ENCODE measurements around the gene HNF1A.

Gene HNF1A

GRCh38 chr12:120984351-120984898, 6.1 kb downstream of the HNF1A start:
- in situ Hi-C loops (cut with HindIII; ENCODE audit: low sequenced_read_pairs): loop anchor here (10.0 kb wide), 2 partner anchors 360 to 400 kb away; partner anchors contain the start of gene POP5

DNA sequence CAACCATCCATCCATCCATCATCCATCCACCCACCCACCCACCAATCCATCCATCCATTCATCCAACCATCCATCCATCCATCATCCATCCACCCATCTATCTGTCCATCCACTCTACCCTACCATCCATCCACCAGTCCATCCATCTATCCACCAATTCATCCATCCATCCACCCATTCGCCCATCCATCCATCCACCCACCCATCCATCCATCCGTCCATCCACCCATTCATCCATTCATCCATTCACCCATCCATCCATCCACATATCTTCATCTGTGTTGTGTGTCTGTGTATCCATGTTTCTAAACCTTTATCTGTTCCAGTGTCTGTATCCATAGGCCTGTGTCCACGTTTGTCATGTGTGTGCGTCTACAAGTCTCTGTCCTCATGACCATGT, 9.9 kb downstream of the HNF1A start:
- in situ Hi-C loops (cut with HindIII; ENCODE audit: low sequenced_read_pairs): loop anchor here (10.0 kb wide), 2 partner anchors 363 to 403 kb away; partner anchors contain the start of gene POP5

GRCh38 chr12:120988658-120989057, 10.3 kb downstream of the HNF1A start:
- in situ Hi-C loops (cut with HindIII; ENCODE audit: low sequenced_read_pairs): loop anchor here (10.0 kb wide), 2 partner anchors 364 to 404 kb away; partner anchors contain the start of gene POP5

DNA sequence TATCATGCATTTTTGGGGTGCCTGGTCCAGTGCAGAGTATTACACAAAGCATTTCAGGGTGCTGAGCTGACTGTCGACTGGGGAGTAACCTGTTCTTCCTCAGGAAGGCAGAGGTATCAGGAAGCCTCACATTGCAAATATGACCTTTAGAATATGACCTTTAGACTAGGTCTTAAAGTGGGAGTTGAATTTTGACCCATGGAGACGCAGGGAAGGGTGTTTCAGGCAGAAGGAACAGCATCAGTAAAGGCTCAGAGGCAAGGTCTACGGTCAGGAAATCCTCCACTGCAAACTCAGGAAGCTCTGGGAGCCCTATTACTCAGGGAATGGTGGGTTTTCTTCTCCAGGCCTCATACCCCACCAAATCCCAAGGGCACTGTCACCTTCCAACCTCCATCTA, 11.3 kb downstream of the HNF1A start:
- in situ Hi-C loops (cut with HindIII; ENCODE audit: low sequenced_read_pairs): loop anchor here (10.0 kb wide), 2 partner anchors 365 to 405 kb away; partner anchors contain the start of gene POP5

DNA sequence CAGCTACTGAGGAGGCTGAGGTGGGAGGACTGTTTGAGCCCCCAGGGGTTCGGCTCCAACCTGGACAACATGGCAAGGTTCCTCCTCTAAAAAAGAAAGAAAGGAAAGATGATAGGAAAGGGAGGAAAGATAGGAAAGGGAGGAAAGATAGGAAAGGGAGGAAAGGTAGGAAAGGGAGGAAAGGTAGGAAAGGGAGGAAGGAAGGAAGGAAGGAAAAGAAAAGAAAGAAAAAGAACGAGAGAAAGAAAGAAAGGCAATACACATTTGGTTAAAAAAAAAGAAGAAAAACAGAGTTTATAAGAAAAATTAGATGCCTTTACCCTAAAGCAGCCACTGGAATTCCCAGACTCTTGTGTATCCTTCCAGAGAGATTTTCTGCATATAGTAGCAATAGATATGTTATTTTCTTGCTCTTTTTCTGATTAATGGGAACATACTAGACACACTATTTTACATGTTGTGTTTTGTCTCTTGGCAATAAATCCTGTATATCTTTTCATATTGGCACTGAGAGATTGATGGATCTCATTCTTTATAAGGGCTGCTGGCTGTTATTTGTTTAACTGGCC, 12.2 kb downstream of the HNF1A start:
- in situ Hi-C loops (cut with HindIII; ENCODE audit: low sequenced_read_pairs): no loop called here

GRCh38 chr12:120991965-120992364, 13.6 kb downstream of the HNF1A start:
- in situ Hi-C loops (cut with HindIII; ENCODE audit: low sequenced_read_pairs): no loop called here

DNA sequence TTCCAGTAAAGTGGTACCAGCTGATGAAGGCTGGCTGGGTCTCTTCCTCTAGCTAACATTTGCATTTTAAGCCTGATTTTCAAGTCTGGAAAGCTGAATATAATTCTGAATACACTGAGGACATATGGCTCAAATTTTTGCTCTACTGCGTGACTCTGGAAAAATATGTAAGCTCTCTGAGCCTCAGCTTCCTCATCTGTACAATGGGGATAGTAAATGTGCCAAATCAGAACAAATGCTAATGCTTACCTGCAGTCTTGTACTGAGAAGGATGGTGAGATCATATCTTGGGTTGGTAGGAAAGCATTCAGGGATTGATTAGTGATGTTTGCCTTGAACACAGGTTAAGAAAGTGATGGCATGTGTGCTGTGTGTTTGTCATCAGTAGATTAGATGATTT, 14.6 kb downstream of the HNF1A start:
- in situ Hi-C loops (cut with HindIII; ENCODE audit: low sequenced_read_pairs): no loop called here

GRCh38 chr12:120993496-120993895, 15.2 kb downstream of the HNF1A start:
- in situ Hi-C loops (cut with HindIII; ENCODE audit: low sequenced_read_pairs): no loop called here

DNA sequence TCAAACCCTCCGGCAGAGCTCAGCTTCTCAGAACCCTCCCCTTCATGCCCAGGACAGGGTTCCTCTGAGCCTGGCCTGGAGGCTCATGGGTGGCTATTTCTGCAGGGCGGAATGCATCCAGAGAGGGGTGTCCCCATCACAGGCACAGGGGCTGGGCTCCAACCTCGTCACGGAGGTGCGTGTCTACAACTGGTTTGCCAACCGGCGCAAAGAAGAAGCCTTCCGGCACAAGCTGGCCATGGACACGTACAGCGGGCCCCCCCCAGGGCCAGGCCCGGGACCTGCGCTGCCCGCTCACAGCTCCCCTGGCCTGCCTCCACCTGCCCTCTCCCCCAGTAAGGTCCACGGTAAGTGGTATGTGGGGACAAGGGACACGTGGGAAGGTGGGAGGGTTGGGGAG, 15.7 kb downstream of the HNF1A start:
- in situ Hi-C loops (cut with HindIII; ENCODE audit: low sequenced_read_pairs): no loop called here

DNA sequence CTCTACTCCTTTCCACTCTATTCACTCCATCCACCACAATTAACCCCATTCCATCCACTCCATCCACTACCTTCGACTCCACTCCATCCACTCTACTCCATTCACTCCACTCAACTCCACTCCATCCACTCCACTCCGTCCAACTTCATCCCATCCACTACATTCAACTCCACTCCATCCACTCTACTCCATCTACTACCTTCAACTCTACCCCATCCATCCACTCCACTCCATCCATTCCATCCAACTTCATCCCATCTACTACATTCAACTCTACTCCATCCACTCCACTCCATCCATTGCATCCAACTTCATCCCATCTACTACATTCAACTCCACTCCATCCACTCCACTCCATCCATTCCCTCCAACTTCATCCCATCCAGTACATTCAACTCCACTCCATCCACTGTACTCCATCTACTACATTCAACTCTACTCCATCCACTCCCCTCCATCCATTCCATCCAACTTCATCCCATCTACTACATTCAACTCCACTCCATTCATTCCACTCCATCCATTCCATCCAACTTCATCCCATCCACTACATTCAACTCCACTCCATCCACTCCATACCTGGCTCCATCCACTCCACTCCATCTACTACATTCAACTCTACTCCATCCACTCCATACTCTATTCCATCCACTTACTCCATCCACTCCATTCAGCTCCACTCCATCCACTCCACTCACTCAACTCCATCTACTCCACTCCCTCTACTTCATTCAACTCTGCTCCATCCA, 16.4 kb downstream of the HNF1A start:
- in situ Hi-C loops (cut with HindIII; ENCODE audit: low sequenced_read_pairs): no loop called here

DNA sequence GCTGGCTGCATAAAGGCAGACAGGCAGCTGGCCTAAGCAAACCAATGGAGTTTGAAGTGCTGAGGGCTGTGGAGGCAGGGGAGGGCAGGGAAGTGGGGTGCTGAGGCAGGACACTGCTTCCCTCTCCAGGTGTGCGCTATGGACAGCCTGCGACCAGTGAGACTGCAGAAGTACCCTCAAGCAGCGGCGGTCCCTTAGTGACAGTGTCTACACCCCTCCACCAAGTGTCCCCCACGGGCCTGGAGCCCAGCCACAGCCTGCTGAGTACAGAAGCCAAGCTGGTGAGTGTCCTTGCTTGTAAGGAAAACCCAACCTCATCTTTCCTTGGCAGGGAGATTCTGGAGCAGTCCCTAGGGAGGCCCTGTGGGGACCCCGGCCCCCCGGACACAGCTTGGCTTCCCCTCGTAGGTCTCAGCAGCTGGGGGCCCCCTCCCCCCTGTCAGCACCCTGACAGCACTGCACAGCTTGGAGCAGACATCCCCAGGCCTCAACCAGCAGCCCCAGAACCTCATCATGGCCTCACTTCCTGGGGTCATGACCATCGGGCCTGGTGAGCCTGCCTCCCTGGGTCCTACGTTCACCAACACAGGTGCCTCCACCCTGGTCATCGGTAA, 17.9 kb downstream of the HNF1A start:
- in situ Hi-C loops (cut with HindIII; ENCODE audit: low sequenced_read_pairs): no loop called here

DNA sequence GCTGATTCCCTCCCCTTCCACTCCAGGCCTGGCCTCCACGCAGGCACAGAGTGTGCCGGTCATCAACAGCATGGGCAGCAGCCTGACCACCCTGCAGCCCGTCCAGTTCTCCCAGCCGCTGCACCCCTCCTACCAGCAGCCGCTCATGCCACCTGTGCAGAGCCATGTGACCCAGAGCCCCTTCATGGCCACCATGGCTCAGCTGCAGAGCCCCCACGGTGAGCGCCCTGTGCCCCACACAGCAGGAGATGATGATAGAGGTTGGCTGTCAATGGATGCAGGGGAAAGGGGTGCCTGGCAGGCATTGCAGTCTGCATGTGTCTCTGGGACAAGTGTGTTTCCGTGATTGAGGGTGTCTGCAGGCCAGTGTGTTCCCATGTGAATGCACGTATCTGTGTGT, 19.1 kb downstream of the HNF1A start:
- in situ Hi-C loops (cut with HindIII; ENCODE audit: low sequenced_read_pairs): no loop called here

- in situ Hi-C loops (cut with HindIII; ENCODE audit: low sequenced_read_pairs): no loop called here
Measured at GRCh38 chr12:120998435-120998834, 20.1 kb downstream of the HNF1A start.

DNA sequence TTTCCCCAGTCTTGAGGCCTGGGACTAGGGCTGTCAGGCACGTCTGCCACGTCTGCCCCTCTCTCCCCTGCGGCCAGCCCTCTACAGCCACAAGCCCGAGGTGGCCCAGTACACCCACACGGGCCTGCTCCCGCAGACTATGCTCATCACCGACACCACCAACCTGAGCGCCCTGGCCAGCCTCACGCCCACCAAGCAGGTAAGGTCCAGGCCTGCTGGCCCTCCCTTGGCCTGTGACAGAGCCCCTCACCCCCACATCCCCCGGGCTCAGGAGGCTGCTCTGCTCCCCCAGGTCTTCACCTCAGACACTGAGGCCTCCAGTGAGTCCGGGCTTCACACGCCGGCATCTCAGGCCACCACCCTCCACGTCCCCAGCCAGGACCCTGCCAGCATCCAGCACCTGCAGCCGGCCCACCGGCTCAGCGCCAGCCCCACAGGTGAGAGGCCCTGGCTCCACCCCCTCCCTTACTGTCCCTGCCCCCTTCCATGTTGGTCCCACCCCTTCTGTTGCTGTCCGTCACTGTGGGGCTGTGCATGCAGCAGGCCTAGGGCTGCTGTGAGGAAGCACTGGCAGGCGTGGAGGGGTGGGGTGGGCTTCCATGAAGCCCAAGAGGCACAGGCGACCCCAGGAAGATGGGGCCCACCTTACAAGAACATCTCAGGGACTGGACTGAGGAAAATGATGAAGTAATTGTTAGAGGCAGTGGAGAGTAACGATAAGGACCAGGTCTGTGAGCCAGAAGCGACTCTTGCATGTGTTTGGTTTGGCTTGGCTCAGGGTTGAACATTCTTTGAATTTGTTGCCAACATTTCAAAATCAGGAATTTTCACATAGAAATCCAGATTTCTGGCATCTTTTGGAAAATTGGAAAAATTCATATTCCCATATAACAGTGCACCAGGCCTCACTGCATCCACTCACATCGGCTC, 21.1 kb downstream of the HNF1A start:
- in situ Hi-C loops (cut with HindIII; ENCODE audit: low sequenced_read_pairs): loop anchor here (5.0 kb wide), 1 partner anchor 67 kb away; no protein-coding TSS in a partner anchor

- in situ Hi-C loops (cut with HindIII; ENCODE audit: low sequenced_read_pairs): loop anchor here (5.0 kb wide), 1 partner anchor 68 kb away; no protein-coding TSS in a partner anchor
Measured at GRCh38 chr12:121000530-121000929, 22.2 kb downstream of the HNF1A start.

DNA sequence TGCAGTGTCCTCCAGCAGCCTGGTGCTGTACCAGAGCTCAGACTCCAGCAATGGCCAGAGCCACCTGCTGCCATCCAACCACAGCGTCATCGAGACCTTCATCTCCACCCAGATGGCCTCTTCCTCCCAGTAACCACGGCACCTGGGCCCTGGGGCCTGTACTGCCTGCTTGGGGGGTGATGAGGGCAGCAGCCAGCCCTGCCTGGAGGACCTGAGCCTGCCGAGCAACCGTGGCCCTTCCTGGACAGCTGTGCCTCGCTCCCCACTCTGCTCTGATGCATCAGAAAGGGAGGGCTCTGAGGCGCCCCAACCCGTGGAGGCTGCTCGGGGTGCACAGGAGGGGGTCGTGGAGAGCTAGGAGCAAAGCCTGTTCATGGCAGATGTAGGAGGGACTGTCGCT, 22.7 kb downstream of the HNF1A start:
- in situ Hi-C loops (cut with HindIII; ENCODE audit: low sequenced_read_pairs): loop anchor here (5.0 kb wide), 1 partner anchor 69 kb away; no protein-coding TSS in a partner anchor

DNA sequence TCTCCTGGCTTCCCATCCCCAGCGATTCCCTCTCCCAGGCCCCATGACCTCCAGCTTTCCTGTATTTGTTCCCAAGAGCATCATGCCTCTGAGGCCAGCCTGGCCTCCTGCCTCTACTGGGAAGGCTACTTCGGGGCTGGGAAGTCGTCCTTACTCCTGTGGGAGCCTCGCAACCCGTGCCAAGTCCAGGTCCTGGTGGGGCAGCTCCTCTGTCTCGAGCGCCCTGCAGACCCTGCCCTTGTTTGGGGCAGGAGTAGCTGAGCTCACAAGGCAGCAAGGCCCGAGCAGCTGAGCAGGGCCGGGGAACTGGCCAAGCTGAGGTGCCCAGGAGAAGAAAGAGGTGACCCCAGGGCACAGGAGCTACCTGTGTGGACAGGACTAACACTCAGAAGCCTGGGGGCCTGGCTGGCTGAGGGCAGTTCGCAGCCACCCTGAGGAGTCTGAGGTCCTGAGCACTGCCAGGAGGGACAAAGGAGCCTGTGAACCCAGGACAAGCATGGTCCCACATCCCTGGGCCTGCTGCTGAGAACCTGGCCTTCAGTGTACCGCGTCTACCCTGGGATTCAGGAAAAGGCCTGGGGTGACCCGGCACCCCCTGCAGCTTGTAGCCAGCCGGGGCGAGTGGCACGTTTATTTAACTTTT, 23.6 kb downstream of the HNF1A start:
- in situ Hi-C loops (cut with HindIII; ENCODE audit: low sequenced_read_pairs): loop anchor here (5.0 kb wide), 1 partner anchor 70 kb away; no protein-coding TSS in a partner anchor

- in situ Hi-C loops (cut with HindIII; ENCODE audit: low sequenced_read_pairs): loop anchor here (5.0 kb wide), 1 partner anchor 71 kb away; no protein-coding TSS in a partner anchor
Measured at GRCh38 chr12:121003650-121004049, 25.3 kb downstream of the HNF1A start.

GRCh38 chr12:121004253-121004815, 26.0 kb downstream of the HNF1A start:
- in situ Hi-C loops (cut with HindIII; ENCODE audit: low sequenced_read_pairs): loop anchor here (5.0 kb wide), 1 partner anchor 72 kb away; no protein-coding TSS in a partner anchor
